IMR-90 (cell line): Measurements from ENCODE around the gene TTC7B.

ENCODE experiments used
- MAFK ChIP-seq: IDR thresholded peaks from 2 replicates; pipeline ENCODE4 v1.6.1; 2012; ENCODE audit warnings: low read depth, low read length, improper control_type of control experiment
- POLR2A ChIP-seq: IDR thresholded peaks from 2 replicates; pipeline ENCODE4 v1.6.1; 2012; ENCODE audit warnings: mild to moderate bottlenecking, low read depth, low read length
- RCOR1 ChIP-seq: IDR thresholded peaks from 2 replicates; pipeline ENCODE4 v1.6.1; 2012; ENCODE audit warnings: mild to moderate bottlenecking, low read length, improper control_type of control experiment; ENCODE audit not compliant: insufficient replicate concordance
- TF ChIP-seq, protein P1 (sequence below): conservative IDR thresholded peaks from 2 replicates; pipeline ENCODE4 v1.5.1; 2012; ENCODE audit warnings: mild to moderate bottlenecking, low read depth, low read length, improper control_type of control experiment

GRCh38 chr14:90580377-90581335, 235.6 kb downstream of the TTC7B start:
- TF ChIP-seq MAFK (no peak), RCOR1 (no peak), POLR2A (no peak)
- TF ChIP-seq, protein P1, sequence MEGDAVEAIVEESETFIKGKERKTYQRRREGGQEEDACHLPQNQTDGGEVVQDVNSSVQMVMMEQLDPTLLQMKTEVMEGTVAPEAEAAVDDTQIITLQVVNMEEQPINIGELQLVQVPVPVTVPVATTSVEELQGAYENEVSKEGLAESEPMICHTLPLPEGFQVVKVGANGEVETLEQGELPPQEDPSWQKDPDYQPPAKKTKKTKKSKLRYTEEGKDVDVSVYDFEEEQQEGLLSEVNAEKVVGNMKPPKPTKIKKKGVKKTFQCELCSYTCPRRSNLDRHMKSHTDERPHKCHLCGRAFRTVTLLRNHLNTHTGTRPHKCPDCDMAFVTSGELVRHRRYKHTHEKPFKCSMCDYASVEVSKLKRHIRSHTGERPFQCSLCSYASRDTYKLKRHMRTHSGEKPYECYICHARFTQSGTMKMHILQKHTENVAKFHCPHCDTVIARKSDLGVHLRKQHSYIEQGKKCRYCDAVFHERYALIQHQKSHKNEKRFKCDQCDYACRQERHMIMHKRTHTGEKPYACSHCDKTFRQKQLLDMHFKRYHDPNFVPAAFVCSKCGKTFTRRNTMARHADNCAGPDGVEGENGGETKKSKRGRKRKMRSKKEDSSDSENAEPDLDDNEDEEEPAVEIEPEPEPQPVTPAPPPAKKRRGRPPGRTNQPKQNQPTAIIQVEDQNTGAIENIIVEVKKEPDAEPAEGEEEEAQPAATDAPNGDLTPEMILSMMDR: no peak
